ENCODE data around the gene TRABD2B.

- TF ChIP-seq REST (IDR thresholded peaks at IDR 0.05; ENCODE audit: low read depth) (no peak), CREB1 (IDR thresholded peaks at IDR 0.05; ENCODE audit: low read depth) (no peak), USF1 (IDR thresholded peaks at IDR 0.05) (no peak), EGR1 (IDR thresholded peaks at IDR 0.05) (no peak), TAF1 (IDR thresholded peaks at IDR 0.05; ENCODE audit: low read depth) (no peak), CEBPB (IDR thresholded peaks at IDR 0.05) (no peak), YY1 (IDR thresholded peaks at IDR 0.05; ENCODE audit: low read depth) (no peak), RAD21 (IDR thresholded peaks at IDR 0.05; ENCODE audit: low read depth) (no peak), FOXM1 (IDR thresholded peaks at IDR 0.05; ENCODE audit: borderline replicate concordance, low read depth) (no peak), MAX (IDR thresholded peaks at IDR 0.05) (no peak), ZBTB7A (IDR thresholded peaks at IDR 0.05; ENCODE audit: low read depth) (no peak), NFIC (IDR thresholded peaks at IDR 0.05) (no peak)
Measured at GRCh38 chr1:47841356-47841755, 155.8 kb downstream of the TRABD2B start.
